Tibial nerve (tissue), 4 donors: ENCODE data around the gene TTLL8. TPM values are rescaled to one million over a fixed set of nuclear protein-coding genes. Genes with fewer than 3 reads are reported as not detected.

Source experiments
- DNase-seq, 2 donors: peaks; one replicate each; pipeline ENCODE4 v3.0.0-alpha.2; 2019; ENCODE audit warnings: low spot score in 2 of 2
- H3K27ac ChIP-seq, 4 donors: fragments of 200-600 bp; sonication (generic) in 3 of 4; one replicate each; pipeline ENCODE4 v1.5.1; 2017 to 2019; ENCODE audit warnings: mild to moderate bottlenecking in 1 of 4
- H3K27me3 ChIP-seq, 2 donors: fragments of 200-600 bp; sonication (generic) in 1 of 2; one replicate each; pipeline versions ENCODE4 v1.5.1 to v1.6.0; 2017 to 2019
- H3K36me3 ChIP-seq, 3 donors: fragments of 200-600 bp; sonication (generic); one replicate each; pipeline ENCODE4 v1.5.1; 2018 to 2019
- H3K4me1 ChIP-seq, 4 donors: fragments of 200-600 bp; sonication (generic) in 3 of 4; one replicate each; pipeline ENCODE4 v1.5.1; 2017 to 2019
- H3K4me3 ChIP-seq, 4 donors: fragments of 200-600 bp; sonication (generic) in 3 of 4; one replicate each; pipeline ENCODE4 v1.5.1; 2017 to 2019; ENCODE audit warnings: mild to moderate bottlenecking in 1 of 4, moderate library complexity in 1 of 4
- H3K9me3 ChIP-seq, 4 donors: fragments of 200-600 bp; sonication (generic) in 3 of 4; one replicate each; pipeline ENCODE4 v1.5.1; 2017 to 2019
- CTCF ChIP-seq, 5 experiments: fragments of 200-600 bp in 3 of 5; fragments of 450-650 bp in 2 of 5; sonication (generic) in 3 of 5; IDR thresholded peaks; one replicate each; pipeline ENCODE4 v1.5.1; 2016 to 2019; ENCODE audit warnings: antibody characterized with exemption in 5 of 5, mild to moderate bottlenecking in 3 of 5, moderate library complexity in 2 of 5
- EP300 ChIP-seq, 2 donors: sonication (generic); formaldehyde crosslinking; IDR thresholded peaks; one replicate each; pipeline ENCODE4 v1.6.1; 2017; ENCODE audit warnings: antibody characterized with exemption in 2 of 2, mild to moderate bottlenecking in 1 of 2
- POLR2A ChIP-seq, 2 donors: fragments of 450-650 bp; IDR thresholded peaks; one replicate each; pipeline ENCODE4 v1.6.1; 2017; ENCODE audit warnings: antibody characterized with exemption in 2 of 2, mild to moderate bottlenecking in 2 of 2, moderate library complexity in 2 of 2
- WGBS, 2 donors: methylation state at CpG; one replicate each; pipeline ENCODE4 v1.1.5; 2018; 5-methylcytosine and 5-hydroxymethylcytosine counted together
- total RNA-seq, 4 donors: library from RNA; depleted of rRNA; stranded (reverse); fragments of >200 nt; gene quantifications; one replicate each; pipeline ENCODE4 v1.1.0, GENCODE V29; 2016

TTLL8 gene
- total RNA-seq, 4 donors from 2014 or later = not detected

- no peak for TF ChIP-seq POLR2A (IDR thresholded peaks at IDR 0.05)
- no peak for TF ChIP-seq EP300 (IDR thresholded peaks at IDR 0.05)
- no peak for TF ChIP-seq CTCF (IDR thresholded peaks at IDR 0.05)
- Histone ChIP-seq H3K9me3 (no peaks in the 10 kb centered on the region), H3K36me3 (no peaks in the 10 kb centered on the region), H3K27ac (no peak overlapping the region), H3K27me3 (no peaks in the 10 kb centered on the region), H3K4me3 (no peak overlapping the region), H3K4me1 (peaks cover 0 to 7% (median 2%) of the 10 kb centered on the region in 4 donors)
- no peak for DNase-seq
- 63 to 72% methylated on average over 11 of the region's 11 CpGs for WGBS, 2 donors
Observed at GRCh38 chr22:50102946-50103345, 44.8 kb upstream of the TTLL8 start.

GRCh38 chr22:50101870-50102565 is 43.9 kb upstream of the TTLL8 start:
- Histone ChIP-seq H3K4me1 (peaks cover 0 to 7% (median 2%) of the 10 kb centered on the region in 4 donors), H3K27ac (no peak overlapping the region), H3K36me3 (no peaks in the 10 kb centered on the region), H3K27me3 (no peaks in the 10 kb centered on the region), H3K4me3 (no peak overlapping the region), H3K9me3 (no peaks in the 10 kb centered on the region)
- no peak for TF ChIP-seq EP300 (IDR thresholded peaks at IDR 0.05)
- no peak for TF ChIP-seq POLR2A (IDR thresholded peaks at IDR 0.05)
- TF ChIP-seq CTCF (IDR thresholded peaks at IDR 0.05) = no peak
- DNase-seq = no peak
- WGBS, 2 donors = 83 to 86% methylated on average over 10 of the region's 10 CpGs

GRCh38 chr22:50098052-50098451 is 40.0 kb upstream of the TTLL8 start:
- no peaks in the 10 kb centered on the region for H3K9me3 ChIP-seq
- H3K4me3 ChIP-seq = no peak overlapping the region
- H3K27me3 ChIP-seq = no peaks in the 10 kb centered on the region
- no peaks in the 10 kb centered on the region for H3K4me1 ChIP-seq
- 91 to 94% methylated on average over 3 of the region's 3 CpGs for WGBS, 2 donors
- DNase-seq = no peak
- H3K27ac ChIP-seq = no peak overlapping the region
- no peaks in the 10 kb centered on the region for H3K36me3 ChIP-seq
- TF ChIP-seq CTCF (IDR thresholded peaks at IDR 0.05) (no peak), POLR2A (IDR thresholded peaks at IDR 0.05) (no peak), EP300 (IDR thresholded peaks at IDR 0.05) (no peak)

- H3K9me3 ChIP-seq = peaks cover 0 to 10% (median 0%) of the 10 kb centered on the region in 4 donors
- H3K4me3 ChIP-seq = no peak overlapping the region
- 85 to 86% methylated on average over 5 of the region's 5 CpGs for WGBS, 2 donors
- no peak overlapping the region for H3K27ac ChIP-seq
- DNase-seq = no peak
- no peak for TF ChIP-seq CTCF (IDR thresholded peaks at IDR 0.05)
- no peak for TF ChIP-seq POLR2A (IDR thresholded peaks at IDR 0.05)
- TF ChIP-seq EP300 (IDR thresholded peaks at IDR 0.05) = no peak
- H3K27me3 ChIP-seq = peaks cover 0 to 28% of the 10 kb centered on the region in 2 donors
- H3K4me1 ChIP-seq = peaks cover 0 to 4% (median 0%) of the 10 kb centered on the region in 4 donors
- H3K36me3 ChIP-seq = no peaks in the 10 kb centered on the region
Observed at GRCh38 chr22:50092342-50092741, 34.2 kb upstream of the TTLL8 start.

GRCh38 chr22:50091092-50091768 is 33.1 kb upstream of the TTLL8 start:
- Histone ChIP-seq H3K4me1 (peaks cover 0 to 4% (median 0%) of the 10 kb centered on the region in 4 donors), H3K9me3 (peaks cover 0 to 10% (median 0%) of the 10 kb centered on the region in 4 donors), H3K27me3 (peaks cover 0 to 35% of the 10 kb centered on the region in 2 donors), H3K36me3 (no peaks in the 10 kb centered on the region), H3K4me3 (no peak overlapping the region), H3K27ac (no peak overlapping the region)
- TF ChIP-seq CTCF (IDR thresholded peaks at IDR 0.05) (no peak), EP300 (IDR thresholded peaks at IDR 0.05) (no peak), POLR2A (IDR thresholded peaks at IDR 0.05) (no peak)
- no peak for DNase-seq
- 50 to 63% methylated on average over 24 to 29 of the region's 29 CpGs for WGBS, 2 donors
